ENCODE data around the gene CENPW.

Gene CENPW

GRCh38 chr6:126344181-126344580, 4.3 kb downstream of the CENPW start:
- ATAC-seq (replicated peaks) (no peak), DNase-seq (no peak)
- no peaks in the 10 kb centered on the region for H3K27me3 Mint-ChIP-seq
- no peaks in the 10 kb centered on the region for H3K36me3 Mint-ChIP-seq (ENCODE audit: insufficient read depth)
- H3K4me3 Mint-ChIP-seq: no peak overlapping the region
- H3K27ac Mint-ChIP-seq: no peak overlapping the region
- H3K9me3 Mint-ChIP-seq: no peaks in the 10 kb centered on the region
- peaks cover 3 to 6% of the 10 kb centered on the region in 2 donors for H3K4me1 Mint-ChIP-seq (ENCODE audit: low read depth in 2 of 2)

- H3K36me3 Mint-ChIP-seq (ENCODE audit: insufficient read depth): no peaks in the 10 kb centered on the region
- H3K4me3 Mint-ChIP-seq: no peak overlapping the region
- H3K9me3 Mint-ChIP-seq: no peaks in the 10 kb centered on the region
- no peaks in the 10 kb centered on the region for H3K27me3 Mint-ChIP-seq
- no peak overlapping the region for H3K27ac Mint-ChIP-seq
- DNase-seq: no peak
- ATAC-seq (replicated peaks): no peak
- H3K4me1 Mint-ChIP-seq (ENCODE audit: low read depth in 2 of 2): no peaks in the 10 kb centered on the region
Measured at GRCh38 chr6:126351960-126352359, 12.0 kb downstream of the CENPW start.

GRCh38 chr6:126352514-126352913, 12.6 kb downstream of the CENPW start:
- no peak overlapping the region for H3K27ac Mint-ChIP-seq
- no peaks in the 10 kb centered on the region for H3K27me3 Mint-ChIP-seq
- no peak overlapping the region for H3K4me3 Mint-ChIP-seq
- H3K36me3 Mint-ChIP-seq (ENCODE audit: insufficient read depth): no peaks in the 10 kb centered on the region
- ATAC-seq (replicated peaks) (no peak), DNase-seq (no peak)
- H3K4me1 Mint-ChIP-seq (ENCODE audit: low read depth in 2 of 2): no peaks in the 10 kb centered on the region
- H3K9me3 Mint-ChIP-seq: no peaks in the 10 kb centered on the region

GRCh38 chr6:126356526-126356925, 16.6 kb downstream of the CENPW start:
- Mint-ChIP-seq H3K36me3 (ENCODE audit: insufficient read depth) (no peaks in the 10 kb centered on the region), H3K27ac (no peak overlapping the region), H3K27me3 (no peaks in the 10 kb centered on the region), H3K9me3 (peaks cover 7 to 9% of the 10 kb centered on the region in 2 donors), H3K4me3 (no peak overlapping the region), H3K4me1 (ENCODE audit: low read depth in 2 of 2) (no peaks in the 10 kb centered on the region)
- DNase-seq: no peak
- ATAC-seq (replicated peaks): no peak

GRCh38 chr6:126359936-126360537, 20.1 kb downstream of the CENPW start:
- Mint-ChIP-seq H3K36me3 (ENCODE audit: insufficient read depth) (no peaks in the 10 kb centered on the region), H3K27me3 (no peaks in the 10 kb centered on the region), H3K9me3 (peaks cover 7 to 20% of the 10 kb centered on the region in 2 donors), H3K4me3 (no peak overlapping the region), H3K27ac (no peak overlapping the region), H3K4me1 (ENCODE audit: low read depth in 2 of 2) (no peaks in the 10 kb centered on the region)
- ATAC-seq (replicated peaks) (no peak), DNase-seq (no peak)

GRCh38 chr6:126361832-126362440, 22.0 kb downstream of the CENPW start:
- Mint-ChIP-seq H3K4me3 (no peak overlapping the region), H3K27ac (no peak overlapping the region), H3K4me1 (ENCODE audit: low read depth in 2 of 2) (no peaks in the 10 kb centered on the region), H3K9me3 (peaks cover 7 to 20% of the 10 kb centered on the region in 2 donors), H3K36me3 (ENCODE audit: insufficient read depth) (no peaks in the 10 kb centered on the region), H3K27me3 (no peaks in the 10 kb centered on the region)
- no peak for ATAC-seq (replicated peaks)
- no peak for DNase-seq

- Mint-ChIP-seq H3K36me3 (ENCODE audit: insufficient read depth) (no peaks in the 10 kb centered on the region), H3K27me3 (no peaks in the 10 kb centered on the region), H3K9me3 (peaks cover 0 to 7% of the 10 kb centered on the region in 2 donors), H3K4me1 (ENCODE audit: low read depth in 2 of 2) (no peaks in the 10 kb centered on the region), H3K4me3 (no peak overlapping the region), H3K27ac (no peak overlapping the region)
- no peak for DNase-seq
- ATAC-seq (replicated peaks): no peak
Measured at GRCh38 chr6:126367849-126368248, 27.9 kb downstream of the CENPW start.

- H3K4me3 Mint-ChIP-seq: no peak overlapping the region
- H3K27ac Mint-ChIP-seq: no peak overlapping the region
- peaks cover 0 to 7% of the 10 kb centered on the region in 2 donors for H3K9me3 Mint-ChIP-seq
- H3K27me3 Mint-ChIP-seq: no peaks in the 10 kb centered on the region
- ATAC-seq (replicated peaks) (no peak), DNase-seq (no peak)
- no peaks in the 10 kb centered on the region for H3K36me3 Mint-ChIP-seq (ENCODE audit: insufficient read depth)
- H3K4me1 Mint-ChIP-seq (ENCODE audit: low read depth in 2 of 2): no peaks in the 10 kb centered on the region
Measured at GRCh38 chr6:126372626-126373025, 32.7 kb downstream of the CENPW start.

- H3K36me3 Mint-ChIP-seq (ENCODE audit: insufficient read depth): no peaks in the 10 kb centered on the region
- H3K4me1 Mint-ChIP-seq (ENCODE audit: low read depth in 2 of 2): no peaks in the 10 kb centered on the region
- no peak overlapping the region for H3K27ac Mint-ChIP-seq
- H3K27me3 Mint-ChIP-seq: no peaks in the 10 kb centered on the region
- no peak for ATAC-seq (replicated peaks)
- DNase-seq: no peak
- H3K4me3 Mint-ChIP-seq: no peak overlapping the region
- H3K9me3 Mint-ChIP-seq: peaks cover 0 to 7% of the 10 kb centered on the region in 2 donors
Measured at GRCh38 chr6:126373344-126373743, 33.4 kb downstream of the CENPW start.

- Mint-ChIP-seq H3K4me3 (no peak overlapping the region), H3K36me3 (ENCODE audit: insufficient read depth) (no peaks in the 10 kb centered on the region), H3K27me3 (no peaks in the 10 kb centered on the region), H3K27ac (no peak overlapping the region), H3K9me3 (peaks cover 0 to 7% of the 10 kb centered on the region in 2 donors), H3K4me1 (ENCODE audit: low read depth in 2 of 2) (no peaks in the 10 kb centered on the region)
- DNase-seq (no peak), ATAC-seq (replicated peaks) (no peak)
Measured at GRCh38 chr6:126374372-126374771, 34.5 kb downstream of the CENPW start.

- Mint-ChIP-seq H3K36me3 (ENCODE audit: insufficient read depth) (no peaks in the 10 kb centered on the region), H3K27me3 (no peaks in the 10 kb centered on the region), H3K4me1 (ENCODE audit: low read depth in 2 of 2) (no peaks in the 10 kb centered on the region), H3K27ac (no peak overlapping the region), H3K9me3 (peaks cover 2 to 5% of the 10 kb centered on the region in 2 donors), H3K4me3 (no peak overlapping the region)
- ATAC-seq (replicated peaks) (no peak), DNase-seq (no peak)
Measured at GRCh38 chr6:126376682-126377081, 36.8 kb downstream of the CENPW start.

GRCh38 chr6:126377594-126378153, 37.8 kb downstream of the CENPW start:
- H3K9me3 Mint-ChIP-seq: peaks cover 0 to 2% of the 10 kb centered on the region in 2 donors
- no peaks in the 10 kb centered on the region for H3K27me3 Mint-ChIP-seq
- H3K4me3 Mint-ChIP-seq: no peak overlapping the region
- no peak overlapping the region for H3K27ac Mint-ChIP-seq
- H3K4me1 Mint-ChIP-seq (ENCODE audit: low read depth in 2 of 2): no peaks in the 10 kb centered on the region
- H3K36me3 Mint-ChIP-seq (ENCODE audit: insufficient read depth): no peaks in the 10 kb centered on the region
- DNase-seq (no peak), ATAC-seq (replicated peaks) (no peak)

GRCh38 chr6:126380072-126380583, 40.2 kb downstream of the CENPW start:
- no peaks in the 10 kb centered on the region for H3K27me3 Mint-ChIP-seq
- no peak overlapping the region for H3K27ac Mint-ChIP-seq
- no peaks in the 10 kb centered on the region for H3K4me1 Mint-ChIP-seq (ENCODE audit: low read depth in 2 of 2)
- no peak overlapping the region for H3K4me3 Mint-ChIP-seq
- no peaks in the 10 kb centered on the region for H3K36me3 Mint-ChIP-seq (ENCODE audit: insufficient read depth)
- peaks cover 6 to 7% of the 10 kb centered on the region in 2 donors for H3K9me3 Mint-ChIP-seq
- DNase-seq (no peak), ATAC-seq (replicated peaks) (no peak)

- no peak overlapping the region for H3K4me3 Mint-ChIP-seq
- no peak overlapping the region for H3K27ac Mint-ChIP-seq
- H3K36me3 Mint-ChIP-seq (ENCODE audit: insufficient read depth): no peaks in the 10 kb centered on the region
- ATAC-seq (replicated peaks) (no peak), DNase-seq (no peak)
- no peaks in the 10 kb centered on the region for H3K4me1 Mint-ChIP-seq (ENCODE audit: low read depth in 2 of 2)
- H3K9me3 Mint-ChIP-seq: peaks cover 6 to 7% of the 10 kb centered on the region in 2 donors
- no peaks in the 10 kb centered on the region for H3K27me3 Mint-ChIP-seq
Measured at GRCh38 chr6:126381498-126381897, 41.6 kb downstream of the CENPW start.

All from effector memory CD8-positive, alpha-beta T cell (primary cell).